Measurements from ENCODE around the gene H2BK1. TPM values are rescaled to one million over a fixed set of nuclear protein-coding genes. Genes with fewer than 3 reads are reported as not detected.

H2BK1 gene
- total RNA-seq, result not detected in 2 replicates

GRCh38 chr7:151210087-151210854 lies at the start of gene H2BK1:
TSS of gene H2BK1 (minus strand) at chr7:151210488. CDS start at chr7:151210318, 170 bp downstream.

GRCh38 chr7:151248346-151249033 lies 38.2 kb upstream of the H2BK1 start, which contains the start of gene SMARCD3:
TSS of gene SMARCD3 (minus strand) at chr7:151248694. CDS start at chr7:151248562, 132 bp downstream.

GRCh38 chr7:151232091-151232916 lies 22.0 kb upstream of the H2BK1 start, which contains the start of gene CHPF2:
TSS of gene CHPF2 (plus strand) at chr7:151232483. CDS start at chr7:151234012, 1,529 bp downstream.

GRCh38 chr7:151226875-151227782 lies 16.8 kb upstream of the H2BK1 start, which contains the start of gene ABCF2:
TSS of gene ABCF2 (minus strand) at chr7:151227205. CDS start at chr7:151226458, 747 bp downstream.

DNA sequence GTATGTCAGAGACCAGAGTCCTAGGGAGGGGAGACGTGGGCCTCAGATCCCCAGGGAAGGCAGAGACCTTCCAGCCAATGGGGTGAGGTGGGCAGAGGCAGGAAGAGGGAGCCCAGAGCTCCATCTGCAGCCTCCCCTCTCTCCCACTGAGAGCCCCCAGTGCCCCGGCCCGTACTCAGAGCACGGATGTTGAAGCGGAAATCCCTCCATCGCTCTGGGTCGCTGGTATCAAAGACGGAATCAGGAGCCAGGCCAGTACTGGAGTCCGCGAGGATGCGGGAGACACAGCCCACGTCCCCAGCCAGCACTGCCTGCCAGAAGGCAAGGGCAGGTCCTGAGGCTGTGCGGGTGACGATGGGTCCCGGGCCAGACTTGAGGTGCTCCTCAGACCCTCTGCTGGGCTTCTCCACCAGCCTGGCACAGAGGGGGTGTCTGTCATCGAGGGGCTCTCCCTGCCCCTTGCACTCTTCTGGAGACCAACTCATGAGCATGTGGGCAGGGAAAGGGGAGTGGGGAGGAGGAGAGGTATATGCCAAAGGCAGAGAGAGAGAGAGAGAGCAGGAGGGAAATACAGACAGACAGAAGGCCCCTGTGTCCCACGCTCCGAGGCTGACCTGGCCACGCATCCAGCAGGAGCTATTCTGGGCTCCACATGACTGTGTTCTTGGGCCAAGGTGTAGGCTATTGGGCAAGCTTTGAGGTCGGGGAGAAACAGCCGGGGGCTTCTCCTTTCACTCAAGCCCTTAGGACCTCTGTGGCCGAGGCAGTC lies 23.5 kb downstream of the H2BK1 start, which contains the start of gene ASB10:
TSS of gene ASB10 (minus strand) at position 611 of the 769 bp plus-strand sequence. CDS start at position 491, 120 bp downstream.

DNA sequence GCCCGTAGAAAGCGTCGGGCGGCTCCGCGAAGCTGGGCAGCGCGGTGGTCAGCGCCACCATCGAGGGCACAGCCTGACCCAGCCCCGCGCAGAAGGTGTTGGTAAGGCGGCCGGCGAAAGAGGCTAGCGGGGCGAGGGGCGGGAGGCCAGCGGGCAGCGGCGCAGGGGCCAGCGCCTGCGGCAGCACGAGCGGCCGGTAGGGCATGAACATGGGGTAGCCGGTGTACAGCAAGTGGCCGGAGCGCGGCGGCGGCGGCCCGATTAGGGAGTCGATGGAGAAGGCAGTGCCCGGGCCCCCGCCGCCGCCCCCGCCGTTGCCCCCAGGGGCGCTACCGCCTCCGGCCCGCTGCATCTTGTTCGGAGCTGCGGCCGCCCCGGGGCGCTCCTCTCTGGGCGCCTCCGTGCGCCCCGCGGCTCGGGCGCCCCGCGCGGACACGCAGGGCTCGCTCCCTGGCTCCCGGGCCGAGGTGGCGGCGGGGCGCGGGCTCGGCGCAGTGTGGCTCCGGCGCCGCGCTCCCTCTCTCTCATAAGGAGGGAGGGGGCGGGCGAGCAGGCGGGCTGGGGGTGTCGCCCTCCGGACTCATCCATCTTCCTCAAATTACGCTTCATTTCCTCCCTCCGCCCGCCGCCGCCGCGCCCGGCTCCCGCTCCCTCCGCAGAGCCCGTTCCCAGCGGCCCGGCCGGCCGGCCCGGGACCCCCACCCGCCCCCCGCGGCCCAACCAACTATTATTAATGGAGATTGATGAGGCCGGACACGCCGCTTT lies 42.9 kb downstream of the H2BK1 start, which contains the start of gene GBX1:
TSS of gene GBX1 (minus strand) at position 498 of the 765 bp plus-strand sequence. CDS start at position 352, 146 bp downstream.

Other genes with a start within 250 kb of the H2BK1 start
- gene KCNH2, start 232.2 kb downstream of the H2BK1 start, total RNA-seq, result under 0.01 and 0.07 TPM in 2 replicates
- gene NOS3, start 219.5 kb downstream of the H2BK1 start, total RNA-seq, result 86.2 and 96.3 TPM in 2 replicates
- under 0.01 and 0.07 TPM in 2 replicates for gene ATG9B, start 186.0 kb downstream of the H2BK1 start, total RNA-seq
- gene ABCB8, start 182.0 kb downstream of the H2BK1 start, total RNA-seq, result 31.0 and 31.9 TPM in 2 replicates
- 0.07 TPM in 1 of 2 replicates, not detected in the other for gene ASIC3, start 162.0 kb downstream of the H2BK1 start, total RNA-seq
- 14.5 and 14.6 TPM in 2 replicates for gene CDK5, start 152.6 kb downstream of the H2BK1 start, total RNA-seq
- gene SLC4A2, start 150.9 kb downstream of the H2BK1 start, total RNA-seq, result 65.5 and 69.3 TPM in 2 replicates
- 46.4 and 50.1 TPM in 2 replicates for gene FASTK, start 129.7 kb downstream of the H2BK1 start, total RNA-seq
- gene TMUB1, start 127.0 kb downstream of the H2BK1 start, total RNA-seq, result 13.6 and 21.9 TPM in 2 replicates
- 97.4 and 112 TPM in 2 replicates for gene AGAP3, start 124.0 kb downstream of the H2BK1 start, total RNA-seq
- not detected in 2 replicates for gene GBX1, start 42.8 kb downstream of the H2BK1 start, total RNA-seq
- gene ASB10, start 23.2 kb downstream of the H2BK1 start, total RNA-seq, result not detected in 2 replicates
- 77.8 and 86.2 TPM in 2 replicates for gene ABCF2, start 16.7 kb upstream of the H2BK1 start, total RNA-seq
- gene CHPF2, start 22.0 kb upstream of the H2BK1 start, total RNA-seq, result 59.7 and 61.5 TPM in 2 replicates
- 5.6 and 5.8 TPM in 2 replicates for gene SMARCD3, start 38.2 kb upstream of the H2BK1 start, total RNA-seq
- 48.6 and 52.5 TPM in 2 replicates for gene NUB1, start 131.3 kb upstream of the H2BK1 start, total RNA-seq
- gene WDR86, start 199.6 kb upstream of the H2BK1 start, total RNA-seq, result not detected in 2 replicates
- not detected in 2 replicates for gene CRYGN, start 229.7 kb upstream of the H2BK1 start, total RNA-seq